K562 (cell line): ENCODE measurements around the gene VSIG10L.

Source experiments
- BRCA1 ChIP-seq, 2 experiments: fragments of 450-650 bp in 1 of 2; sonication (generic) in 1 of 2; formaldehyde crosslinking in 1 of 2; IDR thresholded peaks; 2 replicates each; pipeline versions ENCODE4 v1.5.0 to v1.6.1; 2017 to 2020; ENCODE audit warnings: mild to moderate bottlenecking in 1 of 2, missing genetic modification reagents in 1 of 2
- CTCF ChIP-seq, 3 experiments: IDR thresholded peaks in 2 of 3; conservative IDR thresholded peaks in 1 of 3; 2 replicates each; pipeline ENCODE4 v1.5.1; 2011 to 2012; ENCODE audit warnings: low read length in 3 of 3, mild to moderate bottlenecking in 3 of 3, control low read depth in 2 of 3, improper control_type of control experiment in 1 of 3, inconsistent platforms in 1 of 3, low read depth in 1 of 3, mixed read lengths in 1 of 3, moderate library complexity in 1 of 3; ENCODE audit not compliant: insufficient read depth in 2 of 3
- FOXM1 ChIP-seq, 2 experiments: fragments of 450-650 bp in 1 of 2; sonication (generic) in 1 of 2; formaldehyde crosslinking in 1 of 2; IDR thresholded peaks; 2 replicates each; pipeline versions ENCODE4 v1.6.1 to v1.9.0; 2017 to 2022; ENCODE audit warnings: low read depth in 2 of 2, mild to moderate bottlenecking in 2 of 2, missing genetic modification reagents in 1 of 2, moderate library complexity in 1 of 2
- GTF2F1 ChIP-seq: IDR thresholded peaks from 2 replicates; pipeline ENCODE4 v1.6.1; 2011; ENCODE audit warnings: low read depth, low read length, improper control_type of control experiment
- KAT7 ChIP-seq: sonication (generic); formaldehyde crosslinking; IDR thresholded peaks from 2 replicates; pipeline ENCODE4 v1.8.0; 2022; ENCODE audit warnings: missing genetic modification reagents, mild to moderate bottlenecking, borderline replicate concordance
- POLR2AphosphoS5 ChIP-seq: IDR thresholded peaks from 2 replicates; pipeline ENCODE4 v1.6.1; 2011; ENCODE audit warnings: mild to moderate bottlenecking, low read depth, low read length, moderate library complexity; ENCODE audit not compliant: control insufficient read depth, insufficient read depth
- RAD21 ChIP-seq, 2 experiments: fragments of 250-450 bp in 1 of 2; fragments of 450-650 bp in 1 of 2; sonication (Bioruptor Pico) in 1 of 2; formaldehyde crosslinking in 1 of 2; IDR thresholded peaks in 1 of 2; conservative IDR thresholded peaks in 1 of 2; 2 replicates each; pipeline versions ENCODE4 v1.4.0 to v1.8.0; 2020 to 2022; ENCODE audit warnings: mild to moderate bottlenecking in 2 of 2, moderate library complexity in 1 of 2
- RFX5 ChIP-seq: IDR thresholded peaks from 2 replicates; pipeline ENCODE4 v1.6.1; 2011; ENCODE audit warnings: low read depth, mild to moderate bottlenecking, improper control_type of control experiment, low read length
- SIN3A ChIP-seq, 2 experiments: fragments of 150-350 bp in 1 of 2; IDR thresholded peaks; 2 replicates each; pipeline ENCODE4 v1.6.1; 2011 to 2016; ENCODE audit warnings: borderline replicate concordance in 2 of 2, low read depth in 2 of 2, low read length in 2 of 2, mild to moderate bottlenecking in 2 of 2, moderate library complexity in 2 of 2; ENCODE audit not compliant: control insufficient read depth in 1 of 2
- TAF1 ChIP-seq: IDR thresholded peaks from 2 replicates; pipeline ENCODE4 v1.6.1; 2011; ENCODE audit warnings: mild to moderate bottlenecking, low read length, moderate library complexity; ENCODE audit not compliant: insufficient read depth, control insufficient read depth, severe bottlenecking; ENCODE audit errors: extremely low read depth
- ZNF639 ChIP-seq, 2 experiments: fragments of 200-800 bp in 1 of 2; sonication (Bioruptor generic) in 1 of 2; sonication (generic) in 1 of 2; formaldehyde crosslinking in 1 of 2; IDR thresholded peaks in 1 of 2; conservative IDR thresholded peaks in 1 of 2; 2 replicates each; pipeline versions ENCODE4 v1.5.0 to v1.6.1; 2016 to 2020; ENCODE audit warnings: missing compliant biosample characterization in 1 of 2, missing genetic modification characterization in 1 of 2, missing genetic modification reagents in 1 of 2

GRCh38 chr19:51342631-51343569, 961 bp upstream of the VSIG10L start:
- no peak for TF ChIP-seq CTCF (IDR thresholded peaks at IDR 0.05 in 2 of 3, conservative IDR thresholded peaks at IDR 0.05 in 1 of 3; ENCODE audit: insufficient read depth in 2 of 3, low read depth in 1 of 3, low read length in 3 of 3)
- TF ChIP-seq RFX5, result no peak
- no peak for TF ChIP-seq POLR2AphosphoS5
- no peak for TF ChIP-seq SIN3A (IDR thresholded peaks at IDR 0.05; ENCODE audit: borderline replicate concordance in 2 of 2, control insufficient read depth in 1 of 2, low read depth in 2 of 2, low read length in 2 of 2)
- no peak for TF ChIP-seq BRCA1 (IDR thresholded peaks at IDR 0.05)
- TF ChIP-seq BRCA1 (CRISPR knock-in tag; IDR thresholded peaks at IDR 0.05), result no peak
- no peak for TF ChIP-seq RAD21 (CRISPR knock-in tag; conservative IDR thresholded peaks at IDR 0.05 in 1 of 2, IDR thresholded peaks at IDR 0.05 in 1 of 2)
- TF ChIP-seq ZNF639 (CRISPR knock-in tag; conservative IDR thresholded peaks at IDR 0.05 in 1 of 2, IDR thresholded peaks at IDR 0.05 in 1 of 2), result no peak
- TF ChIP-seq FOXM1 (IDR thresholded peaks at IDR 0.05; ENCODE audit: low read depth), result no peak
- no peak for TF ChIP-seq FOXM1 (CRISPR knock-in tag; IDR thresholded peaks at IDR 0.05; ENCODE audit: low read depth)
- no peak for TF ChIP-seq GTF2F1
- no peak for TF ChIP-seq TAF1
- TF ChIP-seq KAT7 (CRISPR knock-in tag), result no peak
